ENCODE data around the gene MARK1.

DNA sequence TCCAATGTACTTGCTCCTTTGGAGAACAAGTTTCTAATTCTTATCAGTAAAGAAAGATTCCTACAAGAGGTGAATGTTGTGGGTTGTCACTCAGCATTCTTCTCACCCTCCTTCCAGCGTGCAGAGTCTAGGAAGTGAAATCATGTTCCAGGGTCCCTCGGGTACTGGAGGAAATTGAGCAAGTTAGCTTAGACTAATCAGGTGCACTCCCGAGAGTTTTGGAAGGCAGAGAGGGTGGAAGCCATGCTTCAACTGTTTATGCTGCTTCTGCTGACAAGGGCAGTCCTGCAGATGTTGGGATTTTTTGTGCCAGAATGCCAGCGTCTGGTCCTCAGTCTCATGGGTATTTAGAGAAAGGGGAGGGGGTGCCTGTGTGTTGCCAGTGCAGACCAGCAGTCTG, 157.0 kb downstream of the MARK1 start:
- TF ChIP-seq, protein P1, sequence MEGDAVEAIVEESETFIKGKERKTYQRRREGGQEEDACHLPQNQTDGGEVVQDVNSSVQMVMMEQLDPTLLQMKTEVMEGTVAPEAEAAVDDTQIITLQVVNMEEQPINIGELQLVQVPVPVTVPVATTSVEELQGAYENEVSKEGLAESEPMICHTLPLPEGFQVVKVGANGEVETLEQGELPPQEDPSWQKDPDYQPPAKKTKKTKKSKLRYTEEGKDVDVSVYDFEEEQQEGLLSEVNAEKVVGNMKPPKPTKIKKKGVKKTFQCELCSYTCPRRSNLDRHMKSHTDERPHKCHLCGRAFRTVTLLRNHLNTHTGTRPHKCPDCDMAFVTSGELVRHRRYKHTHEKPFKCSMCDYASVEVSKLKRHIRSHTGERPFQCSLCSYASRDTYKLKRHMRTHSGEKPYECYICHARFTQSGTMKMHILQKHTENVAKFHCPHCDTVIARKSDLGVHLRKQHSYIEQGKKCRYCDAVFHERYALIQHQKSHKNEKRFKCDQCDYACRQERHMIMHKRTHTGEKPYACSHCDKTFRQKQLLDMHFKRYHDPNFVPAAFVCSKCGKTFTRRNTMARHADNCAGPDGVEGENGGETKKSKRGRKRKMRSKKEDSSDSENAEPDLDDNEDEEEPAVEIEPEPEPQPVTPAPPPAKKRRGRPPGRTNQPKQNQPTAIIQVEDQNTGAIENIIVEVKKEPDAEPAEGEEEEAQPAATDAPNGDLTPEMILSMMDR (IDR thresholded peaks at IDR 0.05 in 4 of 5, conservative IDR thresholded peaks at IDR 0.05 in 1 of 5): no peak
- no peak for TF ChIP-seq POLR2A (IDR thresholded peaks at IDR 0.05)
